DMS 273 treated with DMSO at 0.1 percent for 48 hours (cell line): ENCODE results near the gene SLC38A10.
A peak's percentile ranks its signal among the peaks of the same experiment; 100 is the strongest.

ENCODE experiments used
- DNase-seq: peaks from one replicate; lab custom pipeline; 2025; lab: John Stamatoyannopoulos, UW

The SLC38A10 gene

GRCh38 chr17:81207610-81208581 lies 87.2 kb downstream of the SLC38A10 start:
- no peak for DNase-seq

- DNase-seq = no peak
Observed at GRCh38 chr17:81206657-81207056, 88.5 kb downstream of the SLC38A10 start.

GRCh38 chr17:81206166-81206565 lies 88.9 kb downstream of the SLC38A10 start:
- DNase-seq = no peak

- DNase-seq = no peak
Observed at GRCh38 chr17:81204578-81204977, 90.5 kb downstream of the SLC38A10 start.

- no peak for DNase-seq
Observed at GRCh38 chr17:81203136-81203535, 92.0 kb downstream of the SLC38A10 start.

- DNase-seq = no peak
Observed at GRCh38 chr17:81202318-81202717, 92.8 kb downstream of the SLC38A10 start.

- peak; percentile 61 for DNase-seq
Observed at GRCh38 chr17:81200695-81201580, 94.2 kb downstream of the SLC38A10 start.

- DNase-seq = no peak
Observed at GRCh38 chr17:81200201-81200600, 94.9 kb downstream of the SLC38A10 start.

GRCh38 chr17:81199482-81199830 lies 95.7 kb downstream of the SLC38A10 start:
- DNase-seq = no peak

GRCh38 chr17:81198826-81199481 lies 96.2 kb downstream of the SLC38A10 start:
- DNase-seq = no peak

GRCh38 chr17:81197831-81198490 lies 97.1 kb downstream of the SLC38A10 start:
- DNase-seq = no peak

- DNase-seq = no peak
Observed at GRCh38 chr17:81197409-81197795, 97.7 kb downstream of the SLC38A10 start.

GRCh38 chr17:81196505-81197408 lies 98.3 kb downstream of the SLC38A10 start:
- no peak for DNase-seq

- DNase-seq = no peak
Observed at GRCh38 chr17:81195941-81196495, 99.1 kb downstream of the SLC38A10 start.
